Epidermal melanocyte (primary cell): Measurements from ENCODE around the gene SELENOK.
"Not testable (repeated sequence)": the region's sequence is repeated elsewhere in the genome, so short reads cannot be mapped to it uniquely, and the experiment has no call there.

Source experiments
- DNase-seq: peaks from one replicate; pipeline ENCODE4 v3.0.0; 2011; ENCODE audit warnings: low spot score; ENCODE audit not compliant: insufficient read length

Gene SELENOK

GRCh38 chr3:53891497-53892285, at the start of gene SELENOK:
TSS of gene SELENOK (minus strand) at chr3:53891859.
- peak; percentile 85 for DNase-seq

GRCh38 chr3:53941184-53941583, 49.5 kb upstream of the SELENOK start:
- DNase-seq: no peak

GRCh38 chr3:53940623-53941022, 49.0 kb upstream of the SELENOK start:
- DNase-seq: no peak

GRCh38 chr3:53939813-53940212, 48.2 kb upstream of the SELENOK start:
- DNase-seq: no peak

GRCh38 chr3:53939086-53939582, 47.5 kb upstream of the SELENOK start:
- DNase-seq: no peak

GRCh38 chr3:53938645-53939044, 47.0 kb upstream of the SELENOK start:
- peak; percentile 66 for DNase-seq

- DNase-seq: no peak
These were observed 44.7 kb upstream of the SELENOK start for GRCh38 chr3:53936347-53936746.

- DNase-seq: no peak
These were observed 43.7 kb upstream of the SELENOK start for GRCh38 chr3:53935283-53935901.

GRCh38 chr3:53927208-53927872, 35.7 kb upstream of the SELENOK start:
- not testable (repeated sequence) for DNase-seq

GRCh38 chr3:53921296-53921695, 29.6 kb upstream of the SELENOK start:
- DNase-seq: no peak

- no peak for DNase-seq
These were observed 28.1 kb upstream of the SELENOK start for GRCh38 chr3:53919741-53920140.

GRCh38 chr3:53913401-53913800, 21.7 kb upstream of the SELENOK start:
- no peak for DNase-seq

GRCh38 chr3:53902711-53903110, 11.1 kb upstream of the SELENOK start:
- DNase-seq: no peak

- no peak for DNase-seq
These were observed 10.4 kb upstream of the SELENOK start for GRCh38 chr3:53902067-53902466.

GRCh38 chr3:53900666-53901331, 9.1 kb upstream of the SELENOK start:
- DNase-seq: no peak

GRCh38 chr3:53899750-53900149, 8.1 kb upstream of the SELENOK start:
- no peak for DNase-seq

- no peak for DNase-seq
These were observed 603 bp upstream of the SELENOK start for GRCh38 chr3:53892286-53892637.

- DNase-seq: no peak
These were observed 758 bp downstream of the SELENOK start for GRCh38 chr3:53890726-53891475.

GRCh38 chr3:53888232-53888631, 3.4 kb downstream of the SELENOK start:
- no peak for DNase-seq

- DNase-seq: no peak
These were observed 4.2 kb downstream of the SELENOK start for GRCh38 chr3:53887446-53887845.

- DNase-seq: no peak
These were observed 6.4 kb downstream of the SELENOK start for GRCh38 chr3:53885239-53885638.
